HepG2 (cell line): ENCODE measurements around the gene ARHGAP5. TPM values are rescaled to one million over a fixed set of nuclear protein-coding genes. Genes with fewer than 3 reads are reported as not detected.

Experiments
- BRCA1 ChIP-seq: sonication (generic); formaldehyde crosslinking; IDR thresholded peaks from 2 replicates; pipeline ENCODE4 v1.4.0; 2020; ENCODE audit warnings: missing genetic modification reagents
- CREB1 ChIP-seq, 2 experiments: fragments of 450-650 bp in 1 of 2; IDR thresholded peaks; 2 replicates each; pipeline ENCODE4 v1.6.1; 2016 to 2017; ENCODE audit warnings: control low read depth in 1 of 2, mild to moderate bottlenecking in 1 of 2, missing compliant biosample characterization in 1 of 2, missing genetic modification characterization in 1 of 2
- KDM6A ChIP-seq: IDR thresholded peaks from 2 replicates; pipeline ENCODE4 v1.6.1; 2016; ENCODE audit warnings: low read depth
- MED13 ChIP-seq: sonication (generic); formaldehyde crosslinking; IDR thresholded peaks from 2 replicates; pipeline ENCODE4 v1.5.0; 2020; ENCODE audit warnings: missing genetic modification reagents
- MIER2 ChIP-seq: IDR thresholded peaks from 2 replicates; pipeline ENCODE4 v1.6.1; 2016; ENCODE audit warnings: missing biosample characterization, missing genetic modification reagents
- MXD4 ChIP-seq: IDR thresholded peaks from 2 replicates; pipeline ENCODE4 v1.6.1; 2016; ENCODE audit warnings: mild to moderate bottlenecking, missing biosample characterization, missing genetic modification reagents
- RBM39 ChIP-seq: fragments of 200-400 bp; formaldehyde crosslinking; IDR thresholded peaks from one replicate; pipeline ENCODE4 v1.6.1; 2018; ENCODE audit warnings: antibody characterized with exemption, mild to moderate bottlenecking, low read depth, low read length; ENCODE audit not compliant: poor library complexity, severe bottlenecking
- RCOR2 ChIP-seq: IDR thresholded peaks from 2 replicates; pipeline ENCODE4 v1.6.1; 2016; ENCODE audit warnings: missing biosample characterization, missing genetic modification reagents
- SIN3B ChIP-seq: fragments of 150-350 bp; IDR thresholded peaks from 2 replicates; pipeline ENCODE4 v1.6.1; 2014; ENCODE audit warnings: low read length
- SOX6 ChIP-seq, 2 experiments: fragments of 450-650 bp in 1 of 2; sonication (generic) in 1 of 2; formaldehyde crosslinking in 1 of 2; IDR thresholded peaks; 2 replicates each; pipeline versions ENCODE4 v1.4.0 to v1.6.1; 2017 to 2020; ENCODE audit warnings: antibody characterized with exemption in 1 of 2, mild to moderate bottlenecking in 1 of 2, missing genetic modification reagents in 1 of 2
- ZNF703 ChIP-seq: sonication (generic); formaldehyde crosslinking; IDR thresholded peaks from 2 replicates; pipeline ENCODE4 v1.5.1; 2020; ENCODE audit warnings: missing genetic modification reagents, mild to moderate bottlenecking, moderate library complexity, borderline replicate concordance
- ZNF790 ChIP-seq: sonication (generic); formaldehyde crosslinking; IDR thresholded peaks from 2 replicates; pipeline ENCODE4 v1.8.0; 2022; ENCODE audit warnings: missing genetic modification reagents, mild to moderate bottlenecking, borderline replicate concordance
- ZNF792 ChIP-seq: IDR thresholded peaks from 2 replicates; pipeline ENCODE4 v1.6.1; 2016
- ZNF839 ChIP-seq: sonication (generic); formaldehyde crosslinking; IDR thresholded peaks from 2 replicates; pipeline ENCODE4 v1.4.0; 2020; ENCODE audit warnings: missing genetic modification reagents, mild to moderate bottlenecking, borderline replicate concordance
- polyA plus RNA-seq, 8 experiments: library from polyadenylated mRNA; depleted of rRNA in 3 of 8; stranded (reverse) in 7 of 8; unstranded in 1 of 8; fragments of >200 nt; fragmentation: Illumina TruSeq in 4 of 8; extraction: Trizol in 4 of 8; gene quantifications; 2 replicates each; pipeline versions ENCODE4 v1.2.1 to v1.2.3, GENCODE V29; 2011 to 2016; ENCODE audit warnings: low read depth in 4 of 8, missing spikeins in 1 of 8, mixed read lengths in 1 of 8; ENCODE audit not compliant: insufficient read depth in 1 of 8
- total RNA-seq, 5 experiments: library from RNA; depleted of rRNA; stranded (reverse); fragments of >200 nt; fragmentation: Illumina TruSeq; extraction: Trizol; gene quantifications; 2 replicates each; pipeline ENCODE4 v1.2.3, GENCODE V29; 2016; ENCODE audit warnings: low read depth in 1 of 5
- TF ChIP-seq, protein P1 (sequence below): sonication (generic); formaldehyde crosslinking; IDR thresholded peaks from 2 replicates; pipeline ENCODE4 v1.8.0; 2022; ENCODE audit warnings: mild to moderate bottlenecking, missing genetic modification reagents
- TF ChIP-seq, protein P2 (sequence below): sonication (generic); formaldehyde crosslinking; IDR thresholded peaks from 2 replicates; pipeline ENCODE4 v1.8.1; 2023; ENCODE audit warnings: missing genetic modification reagents, inconsistent platforms, borderline replicate concordance
- TF ChIP-seq, protein P3 (sequence below), 2 experiments: fragments of 450-650 bp in 1 of 2; sonication (generic) in 1 of 2; formaldehyde crosslinking in 1 of 2; IDR thresholded peaks; 2 replicates each; pipeline versions ENCODE4 v1.6.1 to v1.8.0; 2016 to 2022; ENCODE audit warnings: antibody characterized with exemption in 1 of 2, mild to moderate bottlenecking in 1 of 2, missing genetic modification reagents in 1 of 2

The ARHGAP5 gene
- total and polyA plus RNA-seq, 2 of the 13 experiments (the other 11 are each of a cell fraction or from before 2014, with no cell fraction given): 33.7 to 144 TPM

- TF ChIP-seq ZNF703 (CRISPR knock-in tag): 0 out of 2 replicates have a peak, but pooled peaks have one; percentile 53
- TF ChIP-seq SOX6 (IDR thresholded peaks at IDR 0.05): no peak
- peak; percentile 65 for TF ChIP-seq SOX6 (CRISPR knock-in tag; IDR thresholded peaks at IDR 0.05)
- TF ChIP-seq MED13: no peak
- TF ChIP-seq, protein P1, sequence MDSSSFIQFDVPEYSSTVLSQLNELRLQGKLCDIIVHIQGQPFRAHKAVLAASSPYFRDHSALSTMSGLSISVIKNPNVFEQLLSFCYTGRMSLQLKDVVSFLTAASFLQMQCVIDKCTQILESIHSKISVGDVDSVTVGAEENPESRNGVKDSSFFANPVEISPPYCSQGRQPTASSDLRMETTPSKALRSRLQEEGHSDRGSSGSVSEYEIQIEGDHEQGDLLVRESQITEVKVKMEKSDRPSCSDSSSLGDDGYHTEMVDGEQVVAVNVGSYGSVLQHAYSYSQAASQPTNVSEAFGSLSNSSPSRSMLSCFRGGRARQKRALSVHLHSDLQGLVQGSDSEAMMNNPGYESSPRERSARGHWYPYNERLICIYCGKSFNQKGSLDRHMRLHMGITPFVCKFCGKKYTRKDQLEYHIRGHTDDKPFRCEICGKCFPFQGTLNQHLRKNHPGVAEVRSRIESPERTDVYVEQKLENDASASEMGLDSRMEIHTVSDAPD (CRISPR knock-in tag): no peak
- TF ChIP-seq, protein P2, sequence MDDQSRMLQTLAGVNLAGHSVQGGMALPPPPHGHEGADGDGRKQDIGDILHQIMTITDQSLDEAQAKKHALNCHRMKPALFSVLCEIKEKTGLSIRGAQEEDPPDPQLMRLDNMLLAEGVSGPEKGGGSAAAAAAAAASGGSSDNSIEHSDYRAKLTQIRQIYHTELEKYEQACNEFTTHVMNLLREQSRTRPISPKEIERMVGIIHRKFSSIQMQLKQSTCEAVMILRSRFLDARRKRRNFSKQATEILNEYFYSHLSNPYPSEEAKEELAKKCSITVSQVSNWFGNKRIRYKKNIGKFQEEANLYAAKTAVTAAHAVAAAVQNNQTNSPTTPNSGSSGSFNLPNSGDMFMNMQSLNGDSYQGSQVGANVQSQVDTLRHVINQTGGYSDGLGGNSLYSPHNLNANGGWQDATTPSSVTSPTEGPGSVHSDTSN: no peak
- TF ChIP-seq ZNF839 (CRISPR knock-in tag): peak; percentile 70
- no peak for TF ChIP-seq RCOR2
- peak; percentile 51; the same call in 1 of the 2 replicates for TF ChIP-seq ZNF792 (CRISPR knock-in tag)
- TF ChIP-seq BRCA1 (CRISPR knock-in tag): no peak
- peak; percentile 57; the same call in 1 of the 2 replicates for TF ChIP-seq ZNF790 (CRISPR knock-in tag)
- TF ChIP-seq KDM6A (CRISPR knock-in tag): peak; percentile 5; the same call in 1 of the 2 replicates
- TF ChIP-seq RBM39: peak; percentile 72
- TF ChIP-seq, protein P3, sequence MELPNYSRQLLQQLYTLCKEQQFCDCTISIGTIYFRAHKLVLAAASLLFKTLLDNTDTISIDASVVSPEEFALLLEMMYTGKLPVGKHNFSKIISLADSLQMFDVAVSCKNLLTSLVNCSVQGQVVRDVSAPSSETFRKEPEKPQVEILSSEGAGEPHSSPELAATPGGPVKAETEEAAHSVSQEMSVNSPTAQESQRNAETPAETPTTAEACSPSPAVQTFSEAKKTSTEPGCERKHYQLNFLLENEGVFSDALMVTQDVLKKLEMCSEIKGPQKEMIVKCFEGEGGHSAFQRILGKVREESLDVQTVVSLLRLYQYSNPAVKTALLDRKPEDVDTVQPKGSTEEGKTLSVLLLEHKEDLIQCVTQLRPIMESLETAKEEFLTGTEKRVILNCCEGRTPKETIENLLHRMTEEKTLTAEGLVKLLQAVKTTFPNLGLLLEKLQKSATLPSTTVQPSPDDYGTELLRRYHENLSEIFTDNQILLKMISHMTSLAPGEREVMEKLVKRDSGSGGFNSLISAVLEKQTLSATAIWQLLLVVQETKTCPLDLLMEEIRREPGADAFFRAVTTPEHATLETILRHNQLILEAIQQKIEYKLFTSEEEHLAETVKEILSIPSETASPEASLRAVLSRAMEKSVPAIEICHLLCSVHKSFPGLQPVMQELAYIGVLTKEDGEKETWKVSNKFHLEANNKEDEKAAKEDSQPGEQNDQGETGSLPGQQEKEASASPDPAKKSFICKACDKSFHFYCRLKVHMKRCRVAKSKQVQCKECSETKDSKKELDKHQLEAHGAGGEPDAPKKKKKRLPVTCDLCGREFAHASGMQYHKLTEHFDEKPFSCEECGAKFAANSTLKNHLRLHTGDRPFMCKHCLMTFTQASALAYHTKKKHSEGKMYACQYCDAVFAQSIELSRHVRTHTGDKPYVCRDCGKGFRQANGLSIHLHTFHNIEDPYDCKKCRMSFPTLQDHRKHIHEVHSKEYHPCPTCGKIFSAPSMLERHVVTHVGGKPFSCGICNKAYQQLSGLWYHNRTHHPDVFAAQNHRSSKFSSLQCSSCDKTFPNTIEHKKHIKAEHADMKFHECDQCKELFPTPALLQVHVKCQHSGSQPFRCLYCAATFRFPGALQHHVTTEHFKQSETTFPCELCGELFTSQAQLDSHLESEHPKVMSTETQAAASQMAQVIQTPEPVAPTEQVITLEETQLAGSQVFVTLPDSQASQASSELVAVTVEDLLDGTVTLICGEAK (IDR thresholded peaks at IDR 0.05): peak; percentile 29; the same call in 1 of the 2 replicates
- TF ChIP-seq, protein P3 (CRISPR knock-in tag; IDR thresholded peaks at IDR 0.05): peak; percentile 71; the same call in 1 of the 2 replicates
- TF ChIP-seq MXD4 (CRISPR knock-in tag): no peak; the same call in 1 of the 2 replicates
- TF ChIP-seq SIN3B: no peak
- peak; percentile 68 for TF ChIP-seq CREB1 (IDR thresholded peaks at IDR 0.05)
- TF ChIP-seq CREB1 (CRISPR knock-in tag; IDR thresholded peaks at IDR 0.05): no peak
- TF ChIP-seq MIER2 (CRISPR knock-in tag): peak; percentile 74
Observed at GRCh38 chr14:32076278-32077080, 625 bp upstream of the ARHGAP5 start (continued).
